H1 (cell line): ENCODE data around the gene IL1A. TPM values are rescaled to one million over a fixed set of nuclear protein-coding genes. Genes with fewer than 3 reads are reported as not detected.

Experiments used
- CTCF ChIA-PET: fragments of 300-600 bp; sonication (Branson Sonifier 250); formaldehyde crosslinking; loops from one replicate; lab custom pipeline; 2021; ENCODE audit not compliant: partially characterized antibody; lab: Charles Lee
- POLR2A ChIA-PET: fragments of 300-600 bp; sonication (Branson Sonifier 250); formaldehyde crosslinking; loops from one replicate; lab custom pipeline; 2021; ENCODE audit warnings: inconsistent platforms; ENCODE audit not compliant: partially characterized antibody; lab: Charles Lee
- DNase-seq, 2 experiments: peaks; one replicate each; pipeline versions ENCODE4 v3.0.0 to v3.0.0-alpha.2; 2010 to 2022; ENCODE audit warnings: low spot score in 2 of 2, low read depth in 1 of 2, mixed read lengths in 1 of 2
- FAIRE-seq: peaks from 2 replicates; lab custom pipeline; 2011; peaks lifted over from hg19 to GRCh38; lab: Jason Lieb, UNC
- H2AFZ ChIP-seq: 2 replicates; pipeline ENCODE4 v1.8.1; 2012; ENCODE audit warnings: low read length, inconsistent platforms
- H2AK5ac ChIP-seq: 2 replicates; pipeline ENCODE4 v1.6.1; 2013; ENCODE audit warnings: low read depth, low read length
- H2BK120ac ChIP-seq: replicated peaks from 2 replicates; pipeline ENCODE3; 2013; ENCODE audit warnings: low read depth, low read length, inconsistent platforms
- H2BK12ac ChIP-seq: 2 replicates; pipeline ENCODE4 v1.6.1; 2013; ENCODE audit warnings: low read depth, low read length
- H2BK15ac ChIP-seq: 2 replicates; pipeline ENCODE4 v1.6.1; 2013; ENCODE audit warnings: low read length
- H2BK20ac ChIP-seq: 2 replicates; pipeline ENCODE4 v1.6.1; 2013; ENCODE audit warnings: low read length
- H2BK5ac ChIP-seq: 2 replicates; pipeline ENCODE4 v1.6.1; 2013; ENCODE audit warnings: low read depth, low read length
- H3K14ac ChIP-seq: 2 replicates; pipeline ENCODE4 v1.6.1; 2013; ENCODE audit warnings: inconsistent platforms; ENCODE audit not compliant: insufficient read length
- H3K18ac ChIP-seq: 2 replicates; pipeline ENCODE4 v1.6.1; 2013; ENCODE audit warnings: low read length; ENCODE audit errors: extremely low read depth
- H3K23ac ChIP-seq: 2 replicates; pipeline ENCODE4 v1.6.1; 2013; ENCODE audit warnings: inconsistent platforms; ENCODE audit not compliant: insufficient read length
- H3K23me2 ChIP-seq: 2 replicates; pipeline ENCODE4 v1.6.1; 2013; ENCODE audit warnings: low read depth, low read length
- H3K27ac ChIP-seq: 2 replicates; pipeline ENCODE4 v1.6.1; 2011; ENCODE audit warnings: low read depth, low read length, inconsistent platforms
- H3K27me3 ChIP-seq, 4 experiments: replicated peaks in 1 of 4; 1 replicate in 1 of 4; 2 replicates in 3 of 4; pipeline versions ENCODE4 v1.6.1 to v1.8.1; 2011 to 2013; ENCODE audit warnings: low read length in 3 of 4, mild to moderate bottlenecking in 3 of 4, inconsistent platforms in 2 of 4, mixed read lengths in 2 of 4, moderate library complexity in 1 of 4; ENCODE audit not compliant: control insufficient read depth in 3 of 4, insufficient read depth in 3 of 4; ENCODE audit errors: extremely low read depth in 1 of 4
- H3K36me3 ChIP-seq, 4 experiments: 2 replicates each; pipeline versions ENCODE4 v1.6.1 to v1.8.1; 2011 to 2013; ENCODE audit warnings: mild to moderate bottlenecking in 4 of 4, low read length in 3 of 4, moderate library complexity in 2 of 4, control low read depth in 1 of 4, inconsistent platforms in 1 of 4; ENCODE audit not compliant: insufficient read depth in 4 of 4, control insufficient read depth in 2 of 4
- H3K4ac ChIP-seq: replicated peaks from 2 replicates; pipeline ENCODE3; 2013; ENCODE audit warnings: low read length, low read depth, mixed read lengths, inconsistent platforms; ENCODE audit not compliant: insufficient read length
- H3K4me1 ChIP-seq, 4 experiments: replicated peaks in 1 of 4; 1 replicate in 1 of 4; 2 replicates in 3 of 4; pipeline versions ENCODE4 v1.6.1 to v1.8.1; 2011 to 2013; ENCODE audit warnings: low read length in 3 of 4, inconsistent platforms in 2 of 4, mixed read lengths in 1 of 4; ENCODE audit not compliant: insufficient read depth in 4 of 4, control insufficient read depth in 3 of 4
- H3K4me2 ChIP-seq, 2 experiments: 2 replicates each; pipeline versions ENCODE4 v1.6.1 to v1.8.1; 2011 to 2013; ENCODE audit warnings: low read depth in 2 of 2, low read length in 2 of 2, control low read depth in 1 of 2, inconsistent platforms in 1 of 2, mild to moderate bottlenecking in 1 of 2; ENCODE audit not compliant: insufficient read depth in 1 of 2
- H3K4me3 ChIP-seq, 4 experiments: fragments of 200-600, 300-600 bp in 1 of 4; sonication (generic), shearing (Covaris generic), sonication (Bioruptor Twin) in 1 of 4; 2 replicates each; pipeline versions ENCODE4 v1.5.1 to v1.8.1; 2011 to 2016; ENCODE audit warnings: low read length in 4 of 4, low read depth in 3 of 4, control low read depth in 2 of 4, inconsistent platforms in 2 of 4, mild to moderate bottlenecking in 2 of 4, mixed read lengths in 1 of 4, moderate library complexity in 1 of 4; ENCODE audit not compliant: insufficient read depth in 2 of 4; ENCODE audit errors: extremely low read depth in 1 of 4
- H3K56ac ChIP-seq: replicated peaks from 2 replicates; pipeline ENCODE3; 2013; ENCODE audit warnings: low read depth, mild to moderate bottlenecking, mixed read lengths, low read length, inconsistent platforms; ENCODE audit not compliant: insufficient read length
- H3K79me1 ChIP-seq: 2 replicates; pipeline ENCODE4 v1.6.1; 2013; ENCODE audit warnings: low read depth, low read length, control low read depth
- H3K79me2 ChIP-seq, 2 experiments: 2 replicates each; pipeline versions ENCODE4 v1.6.1 to v1.8.1; 2012 to 2013; ENCODE audit warnings: low read length in 2 of 2, mild to moderate bottlenecking in 2 of 2, inconsistent platforms in 1 of 2; ENCODE audit not compliant: insufficient read depth in 2 of 2, control insufficient read depth in 1 of 2
- H3K9ac ChIP-seq, 4 experiments: replicated peaks in 1 of 4; 1 replicate in 1 of 4; 2 replicates in 3 of 4; pipeline versions ENCODE4 v1.6.1 to v1.8.1; 2011 to 2013; ENCODE audit warnings: low read depth in 3 of 4, low read length in 3 of 4, control low read depth in 2 of 4, mild to moderate bottlenecking in 2 of 4, moderate library complexity in 2 of 4, inconsistent platforms in 1 of 4; ENCODE audit errors: extremely low read depth in 1 of 4
- H3K9me3 ChIP-seq, 2 experiments: 2 replicates each; pipeline versions ENCODE4 v1.6.1 to v1.8.1; 2012 to 2013; ENCODE audit warnings: mild to moderate bottlenecking in 2 of 2, moderate library complexity in 2 of 2, control low read depth in 1 of 2, inconsistent platforms in 1 of 2, low read depth in 1 of 2, low read length in 1 of 2, mixed read lengths in 1 of 2; ENCODE audit not compliant: insufficient read depth in 2 of 2
- H4K20me1 ChIP-seq, 2 experiments: replicated peaks in 1 of 2; 2 replicates each; pipeline versions ENCODE3 to v1.8.1; 2011 to 2013; ENCODE audit warnings: inconsistent platforms in 2 of 2, low read length in 2 of 2, mild to moderate bottlenecking in 1 of 2; ENCODE audit not compliant: insufficient read depth in 2 of 2, control insufficient read depth in 1 of 2
- H4K5ac ChIP-seq: 2 replicates; pipeline ENCODE4 v1.6.1; 2013; ENCODE audit warnings: low read length, low read depth, mixed read lengths, inconsistent platforms; ENCODE audit not compliant: insufficient read length
- H4K8ac ChIP-seq: 2 replicates; pipeline ENCODE4 v1.8.0; 2013; ENCODE audit warnings: mild to moderate bottlenecking, moderate library complexity, low read length, inconsistent platforms; ENCODE audit not compliant: insufficient read depth; ENCODE audit errors: extremely low read depth
- H4K91ac ChIP-seq: replicated peaks from 2 replicates; pipeline ENCODE3; 2013; ENCODE audit warnings: low read length, mixed read lengths, inconsistent platforms; ENCODE audit not compliant: insufficient read length
- CTBP2 ChIP-seq: IDR thresholded peaks from 2 replicates; pipeline ENCODE4 v1.7.0; 2011; ENCODE audit warnings: borderline replicate concordance, mild to moderate bottlenecking, moderate library complexity, mixed read lengths, low read length; ENCODE audit not compliant: insufficient read depth, insufficient read length
- HDAC2 ChIP-seq, 2 experiments: fragments of 300-600 bp in 1 of 2; sonication (generic) in 1 of 2; IDR thresholded peaks; 2 replicates each; pipeline ENCODE4 v1.6.1; 2011 to 2012; ENCODE audit warnings: low read depth in 2 of 2, low read length in 2 of 2, mild to moderate bottlenecking in 2 of 2, moderate library complexity in 2 of 2, borderline replicate concordance in 1 of 2, inconsistent platforms in 1 of 2
- POLR2AphosphoS5 ChIP-seq: IDR thresholded peaks from 2 replicates; pipeline ENCODE4 v1.6.1; 2011; ENCODE audit warnings: low read depth, low read length
- WGBS, 2 experiments: shearing (Covaris generic) in 1 of 2; methylation state at CpG; one replicate each; pipeline versions ENCODE4 v1.1.6 to v1.1.7; 2013 to 2015; ENCODE audit warnings: low lambda C conversion rate in 2 of 2, mixed read lengths in 2 of 2, inconsistent platforms in 1 of 2, low coverage in 1 of 2, missing lambda C conversion rate in 1 of 2; ENCODE audit not compliant: insufficient replicate concordance in 2 of 2, insufficient coverage in 1 of 2, insufficient read length in 1 of 2; ENCODE audit errors: extremely low coverage in 1 of 2, missing lambda C conversion rate in 1 of 2; 5-methylcytosine and 5-hydroxymethylcytosine counted together
- polyA plus RNA-seq, 7 experiments: library from polyadenylated mRNA; depleted of rRNA in 3 of 7; stranded (reverse) in 5 of 7; unstranded in 2 of 7; fragments of >200 nt in 5 of 7; fragments of 200-250 nt in 2 of 7; gene quantifications; 1 replicate in 5 of 7; 2 replicates in 1 of 7; 4 replicates in 1 of 7; pipeline versions ENCODE4 v1.2.1 to v1.2.3, GENCODE V29; 2011 to 2013; ENCODE audit warnings: missing spikeins in 2 of 7, mixed read lengths in 2 of 7
- total RNA-seq: library from RNA; stranded (reverse); fragmentation: NEBNext Ultra II Directional; extraction: Animal tissue kit (Norgen Biotek cat#: 25700); gene quantifications from 2 replicates; pipeline ENCODE4 v1.2.1, GENCODE V29; 2021

Gene IL1A
- total and polyA plus RNA-seq, 2 of the 8 experiments (the other 6 are each of a cell fraction or from before 2014, with no cell fraction given): 0.32 to 0.74 TPM

DNA sequence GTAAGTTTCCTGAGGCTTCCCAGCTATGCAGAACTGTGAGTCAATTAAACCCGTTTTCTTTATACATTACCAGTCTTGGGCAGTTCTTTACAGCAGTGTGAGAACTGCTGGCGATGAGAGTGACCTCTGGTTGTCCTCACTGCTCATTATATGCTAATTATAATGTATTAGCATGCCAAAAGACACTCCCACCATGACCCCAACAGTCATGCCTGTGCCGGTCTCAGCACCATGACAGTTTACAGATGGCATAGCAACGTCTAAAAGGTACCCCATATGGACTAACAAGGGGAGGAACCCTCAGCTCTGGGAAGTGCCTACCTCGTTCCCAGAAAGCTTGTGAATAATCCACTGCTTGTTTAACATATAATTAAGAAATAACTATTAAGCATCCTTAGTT, 8.1 kb upstream of the IL1A start:
- H3K36me3 ChIP-seq: no peaks in the 10 kb centered on the region
- no peak overlapping the region for H4K91ac ChIP-seq
- H3K4me2 ChIP-seq: no peak overlapping the region
- 85% methylated on average over 5 of the region's 5 CpGs; no CpG with 5 or more reads in 1 of the 2 experiments for WGBS, 2 experiments
- peaks cover 0 to 6% (median 2%) of the 10 kb centered on the region in 4 experiments; a peak in 5 of 7 replicates for H3K4me1 ChIP-seq
- H3K9ac ChIP-seq: no peak overlapping the region
- H3K56ac ChIP-seq: no peak overlapping the region
- no peaks in the 10 kb centered on the region for H3K79me2 ChIP-seq
- H4K5ac ChIP-seq: no peak overlapping the region
- H2BK120ac ChIP-seq: no peak overlapping the region
- H3K4ac ChIP-seq: no peak overlapping the region
- no peak overlapping the region for H3K18ac ChIP-seq
- no peak overlapping the region for H3K27ac ChIP-seq
- no peak for TF ChIP-seq CTBP2
- no peak for TF ChIP-seq POLR2AphosphoS5
- no peak for TF ChIP-seq HDAC2 (IDR thresholded peaks at IDR 0.05; ENCODE audit: borderline replicate concordance in 1 of 2, low read depth in 2 of 2, low read length in 2 of 2)
- ChIA-PET POLR2A (no interaction called here), CTCF (interaction anchor here (1.5 to 3.2 kb wide), 3 partner anchors 9 to 93 kb away, joined by 4 to 10 read pairs (median 5); no protein-coding TSS in a partner anchor)
- no peak for FAIRE-seq
- no peak overlapping the region for H4K8ac ChIP-seq
- H3K23ac ChIP-seq: no peak overlapping the region
- no peaks in the 10 kb centered on the region for H4K20me1 ChIP-seq
- H2BK15ac ChIP-seq: no peak overlapping the region
- H3K27me3 ChIP-seq: no peaks in the 10 kb centered on the region
- H3K23me2 ChIP-seq: no peaks in the 10 kb centered on the region
- H3K14ac ChIP-seq: no peak overlapping the region
- no peak overlapping the region for H2AFZ ChIP-seq
- DNase-seq: no peak
- H3K4me3 ChIP-seq: no peak overlapping the region
- no peaks in the 10 kb centered on the region for H3K79me1 ChIP-seq
- no peak overlapping the region for H2BK12ac ChIP-seq
- H3K9me3 ChIP-seq: peaks cover 0 to 3% of the 10 kb centered on the region in 2 experiments; a peak in 2 of 4 replicates
- H2BK20ac ChIP-seq: no peak overlapping the region
- no peak overlapping the region for H2BK5ac ChIP-seq
- H2AK5ac ChIP-seq: no peak overlapping the region
